HL-60/S4 treated with phorbol 12-myristate 13-acetate at 8.2 ng/mL for 4 days and 3 days (cell line): Measurements from ENCODE around the gene CEP68.

ENCODE experiments used
- in situ Hi-C: fragments of 300-500 bp; cut with MboI; formaldehyde crosslinking; loops from 2 replicates; pipeline ENCODE4 v1.15.0; 2022; ENCODE audit warnings: low sequenced_read_pairs

The CEP68 gene

GRCh38 chr2:65073879-65074565 lies 17.8 kb downstream of the CEP68 start:
- in situ Hi-C loops: loop anchor here (25.0 kb wide), 1 partner anchor 488 kb away; no protein-coding TSS in a partner anchor

GRCh38 chr2:65075176-65075575 lies 19.0 kb downstream of the CEP68 start:
- in situ Hi-C loops: no loop called here

DNA sequence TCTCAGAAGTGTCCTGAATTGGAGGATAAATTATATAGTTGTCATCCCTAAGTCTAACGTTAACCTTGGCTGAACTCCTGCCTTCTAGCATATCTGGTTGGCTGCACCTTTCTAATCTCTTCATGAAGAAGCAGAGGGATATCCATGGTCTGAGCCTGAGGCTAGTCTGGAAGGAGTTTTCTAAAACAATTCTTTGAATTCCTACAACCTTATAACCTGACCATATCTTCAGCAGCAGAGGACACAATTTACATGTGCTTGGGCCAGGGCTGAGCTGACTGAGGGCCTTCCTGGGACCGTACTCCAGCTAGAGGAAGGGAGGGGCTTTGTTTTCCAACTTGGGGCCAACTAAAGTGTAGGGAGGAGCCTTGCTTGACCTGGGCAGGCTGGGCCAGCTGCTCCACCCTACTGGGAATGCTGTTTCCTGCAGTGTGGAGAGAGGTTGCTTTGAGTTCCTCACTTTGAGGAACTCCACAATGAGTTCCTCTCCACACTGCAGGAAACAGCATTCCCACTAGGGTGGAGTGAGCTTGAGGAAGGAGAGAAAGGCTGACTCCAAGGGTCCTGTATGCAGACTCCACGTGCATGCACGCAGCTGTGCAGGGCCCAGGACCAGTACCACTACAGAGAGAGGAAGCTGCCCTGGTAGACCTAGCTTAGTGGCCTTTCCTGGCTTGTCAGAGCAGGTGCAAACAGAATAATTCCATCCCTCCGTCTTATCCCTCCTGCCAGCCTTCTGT lies 19.6 kb downstream of the CEP68 start:
- in situ Hi-C loops: no loop called here

GRCh38 chr2:65076345-65076710 lies 20.1 kb downstream of the CEP68 start:
- in situ Hi-C loops: no loop called here

DNA sequence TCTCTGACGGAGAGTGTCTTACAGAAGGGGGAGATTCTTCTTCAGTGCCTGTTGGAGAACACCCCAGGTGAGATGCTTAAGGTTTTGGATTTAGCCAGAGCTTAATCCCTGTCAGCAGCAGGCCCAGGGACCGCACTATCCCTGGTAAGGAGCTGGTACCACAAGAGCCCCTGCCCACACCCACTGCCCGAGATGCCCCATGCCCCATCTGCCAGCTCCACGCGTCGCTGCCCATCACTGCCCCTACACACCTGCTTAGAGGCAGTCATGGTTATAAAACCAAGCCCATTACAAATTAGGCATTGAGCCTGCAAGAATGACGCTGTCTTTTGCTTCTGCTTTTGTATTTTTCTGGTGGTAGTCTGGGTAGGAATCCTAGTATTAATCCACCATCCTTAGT lies 21.7 kb downstream of the CEP68 start:
- in situ Hi-C loops: no loop called here

DNA sequence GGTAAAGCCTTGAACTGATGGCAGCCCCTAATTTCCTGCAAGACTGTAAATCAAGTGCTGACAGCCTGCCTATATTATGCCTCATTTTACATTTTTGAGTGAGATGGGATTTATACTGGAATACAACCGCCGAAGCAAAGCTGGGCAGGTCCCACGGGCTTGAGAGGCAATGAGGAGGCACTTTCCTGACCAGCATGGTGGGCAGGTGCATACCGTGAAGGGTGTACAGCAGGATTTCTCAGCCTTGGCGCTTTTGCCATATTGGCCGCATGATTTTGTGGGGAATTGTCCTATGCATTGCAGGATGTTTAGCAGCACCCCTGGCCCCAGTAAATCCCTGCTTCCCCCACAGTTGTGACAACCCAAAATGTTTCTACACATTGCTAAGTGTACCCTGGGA lies 22.8 kb downstream of the CEP68 start:
- in situ Hi-C loops: no loop called here

DNA sequence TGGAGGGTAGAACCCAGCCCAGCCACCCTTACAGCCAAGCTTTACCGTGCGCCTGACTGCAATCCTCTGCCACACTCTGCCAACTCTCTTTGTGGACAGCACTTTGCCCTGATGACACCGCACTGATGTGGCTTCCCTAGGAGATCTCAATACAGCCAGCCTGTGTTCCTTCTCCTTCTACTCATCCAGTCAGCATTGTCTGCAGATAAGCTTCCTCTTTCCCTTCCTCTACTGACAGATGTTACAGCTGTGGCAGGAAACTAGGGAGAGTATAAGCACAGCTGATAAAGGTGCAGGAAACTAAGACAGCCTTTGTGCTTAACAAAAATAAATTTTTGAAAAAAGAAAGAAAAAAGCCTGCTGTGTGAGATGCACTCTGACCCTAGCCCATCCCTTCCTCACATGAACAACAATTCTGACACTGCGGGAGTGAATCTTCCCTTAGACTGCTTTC lies 25.0 kb downstream of the CEP68 start:
- in situ Hi-C loops: no loop called here

DNA sequence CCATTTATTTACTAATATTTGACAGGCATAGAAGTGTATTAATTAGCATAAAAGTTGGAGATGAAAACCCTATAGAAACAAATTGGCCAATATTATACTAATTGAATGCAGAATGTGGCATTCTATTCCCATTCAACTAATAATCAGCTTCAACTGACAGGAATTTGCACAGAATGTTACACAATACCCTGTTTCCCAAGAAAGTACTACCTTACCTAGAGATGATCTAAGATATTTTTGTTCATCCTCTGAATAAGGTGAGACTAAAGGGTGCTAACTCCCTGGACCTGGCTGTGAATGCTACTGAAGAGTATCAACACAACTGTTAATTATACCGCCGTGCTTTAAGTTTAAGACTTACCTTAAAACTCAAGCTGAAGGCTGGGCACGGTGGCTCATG lies 28.9 kb downstream of the CEP68 start:
- in situ Hi-C loops: no loop called here

DNA sequence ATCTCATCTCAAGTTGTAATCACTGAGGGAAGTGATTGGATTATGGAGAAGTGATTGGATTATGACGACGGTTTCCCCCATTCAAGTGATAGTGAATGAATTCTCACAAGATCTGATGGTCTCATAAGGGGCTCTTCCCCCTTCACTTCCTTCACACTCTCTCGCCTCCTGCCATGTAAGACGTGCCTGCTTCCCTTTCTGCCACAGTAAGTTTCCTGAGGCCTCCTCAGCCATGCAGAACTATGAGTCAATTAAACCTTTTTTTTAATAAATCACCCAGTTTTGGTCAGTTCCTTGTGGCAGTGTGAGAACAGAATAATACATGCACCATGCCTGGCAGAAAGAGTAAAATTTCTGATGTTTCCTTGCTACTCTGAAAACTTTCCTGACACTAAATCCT lies 36.6 kb downstream of the CEP68 start:
- in situ Hi-C loops: no loop called here

- in situ Hi-C loops: no loop called here
Observed at GRCh38 chr2:65093211-65093610, 37.0 kb downstream of the CEP68 start.

GRCh38 chr2:65096948-65097347 lies 40.7 kb downstream of the CEP68 start:
- in situ Hi-C loops: no loop called here

- in situ Hi-C loops: no loop called here
Observed at GRCh38 chr2:65097844-65098243, 41.6 kb downstream of the CEP68 start.

GRCh38 chr2:65098741-65099140 lies 42.5 kb downstream of the CEP68 start:
- in situ Hi-C loops: no loop called here

- in situ Hi-C loops: no loop called here
Observed at GRCh38 chr2:65101071-65101470, 44.9 kb downstream of the CEP68 start.

- in situ Hi-C loops: no loop called here
Observed at GRCh38 chr2:65103013-65103715, 46.9 kb downstream of the CEP68 start.

DNA sequence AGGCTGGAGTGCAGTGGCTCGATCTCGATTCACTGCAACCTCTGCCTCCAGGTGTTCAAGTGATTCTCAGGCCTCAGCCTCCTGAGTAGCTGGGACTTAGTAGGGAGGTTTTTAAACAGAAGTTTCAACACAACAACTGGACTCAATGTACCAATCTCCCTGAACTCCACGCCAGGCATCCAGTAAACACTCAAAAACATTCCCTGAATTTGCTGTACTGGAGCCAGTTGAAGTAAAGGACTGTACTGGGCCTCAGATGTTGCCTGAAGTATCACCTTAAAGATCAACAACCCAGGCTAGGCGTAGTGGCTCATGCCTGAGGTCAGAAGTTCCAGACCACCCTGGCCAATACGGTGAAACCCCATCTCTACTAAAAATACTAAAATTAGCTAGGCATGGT lies 51.3 kb downstream of the CEP68 start:
- in situ Hi-C loops: no loop called here

GRCh38 chr2:65108780-65109179 lies 52.6 kb downstream of the CEP68 start:
- in situ Hi-C loops: no loop called here

DNA sequence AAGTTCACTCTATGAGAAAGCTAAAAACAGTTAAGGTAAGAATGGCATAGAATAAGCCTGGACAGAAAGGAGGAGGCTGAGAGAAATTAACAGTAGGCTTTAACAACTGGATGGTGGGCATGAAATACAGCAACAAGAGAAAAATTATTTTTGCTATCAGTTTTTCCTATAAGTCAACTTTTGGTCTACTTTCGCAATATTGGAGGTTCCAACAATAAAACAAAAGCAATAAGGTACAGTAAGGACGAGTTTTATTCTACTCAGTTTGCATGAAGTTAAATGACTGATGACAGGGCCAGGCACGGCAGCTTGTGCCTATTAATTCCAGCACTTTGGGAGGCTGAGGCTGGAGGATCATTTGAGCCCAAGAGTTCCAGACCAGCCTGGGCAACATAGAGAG lies 56.4 kb downstream of the CEP68 start:
- in situ Hi-C loops: no loop called here

DNA sequence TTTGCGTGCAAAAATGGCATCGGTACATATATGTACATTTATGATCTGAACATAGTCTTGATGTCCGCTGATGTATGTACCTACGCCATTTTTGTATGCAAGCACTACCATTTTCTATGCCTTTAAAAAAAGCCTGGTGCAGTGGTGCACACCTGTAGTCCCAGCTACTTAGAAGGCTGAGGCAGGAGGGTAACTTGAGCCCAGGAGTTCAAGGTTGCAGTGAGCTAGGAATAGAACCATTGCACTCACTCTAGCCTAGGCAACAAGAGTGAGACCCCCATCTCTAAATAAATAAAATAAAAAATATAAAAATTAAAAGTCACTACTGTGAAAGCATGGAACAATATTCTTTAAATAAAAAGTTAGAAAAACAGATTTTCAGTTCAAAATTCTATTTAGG lies 57.0 kb downstream of the CEP68 start:
- in situ Hi-C loops: no loop called here

DNA sequence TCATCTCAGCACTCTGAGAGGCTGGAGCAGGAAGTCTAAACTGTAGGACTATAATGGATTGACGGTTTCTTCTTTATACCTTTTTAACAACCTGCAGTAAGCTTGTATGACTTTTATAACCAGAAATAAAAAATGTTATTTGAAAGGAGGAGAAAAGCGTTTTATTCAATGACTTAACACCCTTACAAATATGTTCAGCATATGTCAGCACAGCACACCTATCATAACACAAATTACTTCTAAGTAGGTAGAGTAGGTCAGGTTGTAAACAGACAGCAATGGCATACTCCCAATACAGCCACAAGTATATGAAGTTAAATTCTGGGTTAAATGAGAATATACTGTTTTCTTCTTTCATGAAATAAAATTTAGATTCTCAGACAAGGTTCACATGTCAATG lies 57.6 kb downstream of the CEP68 start:
- in situ Hi-C loops: no loop called here

- in situ Hi-C loops: no loop called here
Observed at GRCh38 chr2:65114921-65115320, 58.7 kb downstream of the CEP68 start.

DNA sequence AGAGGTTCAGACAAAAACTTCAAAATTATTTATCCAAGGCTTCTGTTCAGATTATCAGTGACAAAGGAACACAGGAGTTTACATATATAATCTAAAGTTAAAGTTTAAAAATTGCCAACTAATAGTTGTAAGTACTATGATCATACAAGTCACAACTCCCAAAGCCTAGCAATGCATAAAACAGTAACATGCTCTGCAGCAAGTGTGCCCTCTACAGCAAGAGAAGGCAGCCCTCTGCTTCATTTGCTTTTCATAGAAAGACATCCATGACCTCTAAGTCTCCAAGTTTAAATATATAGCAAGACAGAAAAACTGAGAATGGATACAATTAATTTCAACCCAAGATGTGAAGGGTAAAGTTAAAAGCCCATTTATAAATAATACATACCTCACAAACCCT lies 60.4 kb downstream of the CEP68 start:
- in situ Hi-C loops: no loop called here
